A673 (cell line): ENCODE results near the gene ITPR2.

ENCODE experiments used
- CTCF ChIP-seq: fragments of 300-800, 200-600 bp; sonication (generic); conservative IDR thresholded peaks from 2 replicates; pipeline ENCODE4 v1.5.1; 2017; ENCODE audit warnings: low read depth, mild to moderate bottlenecking, antibody characterized with exemption, low read length, moderate library complexity, mixed read lengths
- EZH2 ChIP-seq: fragments of 200-600 bp; sonication (generic); IDR thresholded peaks from 2 replicates; pipeline ENCODE4 v1.6.1; 2017; ENCODE audit warnings: borderline replicate concordance, low read depth, mild to moderate bottlenecking, mixed read lengths, antibody characterized with exemption, low read length; ENCODE audit not compliant: poor library complexity, severe bottlenecking

GRCh38 chr12:26309634-26310033 is 523.4 kb downstream of the ITPR2 start:
- TF ChIP-seq CTCF = no peak
- TF ChIP-seq EZH2 = no peak
